GM18517 (cell line): Measurements from ENCODE around the gene SETD4.
"Not testable (repeated sequence)": the region's sequence is repeated elsewhere in the genome, so short reads cannot be mapped to it uniquely, and the experiment has no call there.

Source experiments
- ATAC-seq: cut with Tn5 transposase; IDR thresholded peaks from one replicate; pipeline ENCODE4 v1.9.1; 2021; ENCODE audit warnings: mild to moderate bottlenecking, moderate library complexity; ENCODE audit not compliant: unreplicated experiment

SETD4 gene

GRCh38 chr21:36060159-36060921 is at the start of gene SETD4:
Gene SETD4, minus strand, starts transcription at chr21:36060526. Its CDS starts 1,638 bp downstream, at chr21:36058888.
- peak; percentile 87 for ATAC-seq

- no peak for ATAC-seq
These were observed 49.5 kb upstream of the SETD4 start for GRCh38 chr21:36109868-36110267.

GRCh38 chr21:36105327-36105842 is 45.1 kb upstream of the SETD4 start:
- ATAC-seq: no peak

GRCh38 chr21:36104317-36105300 is 44.3 kb upstream of the SETD4 start:
- ATAC-seq: no peak

GRCh38 chr21:36103434-36103833 is 43.1 kb upstream of the SETD4 start:
- ATAC-seq: no peak

- ATAC-seq: no peak
These were observed 40.8 kb upstream of the SETD4 start for GRCh38 chr21:36100971-36101641.

GRCh38 chr21:36099695-36100211 is 39.4 kb upstream of the SETD4 start:
- not testable (repeated sequence) for ATAC-seq

GRCh38 chr21:36099000-36099399 is 38.7 kb upstream of the SETD4 start:
- ATAC-seq: no peak

GRCh38 chr21:36098182-36098532 is 37.8 kb upstream of the SETD4 start:
- ATAC-seq: no peak

- ATAC-seq: no peak
These were observed 37.3 kb upstream of the SETD4 start for GRCh38 chr21:36097427-36098181.

- ATAC-seq: no peak
These were observed 36.3 kb upstream of the SETD4 start for GRCh38 chr21:36096398-36097290.

- ATAC-seq: no peak
These were observed 33.2 kb upstream of the SETD4 start for GRCh38 chr21:36093512-36093911.

GRCh38 chr21:36092681-36093080 is 32.4 kb upstream of the SETD4 start:
- ATAC-seq: no peak

GRCh38 chr21:36089946-36090345 is 29.6 kb upstream of the SETD4 start:
- ATAC-seq: no peak

GRCh38 chr21:36087362-36088138 is 27.2 kb upstream of the SETD4 start:
- no peak for ATAC-seq

GRCh38 chr21:36082237-36082664 is 21.9 kb upstream of the SETD4 start:
- ATAC-seq: no peak

- no peak for ATAC-seq
These were observed 20.1 kb upstream of the SETD4 start for GRCh38 chr21:36080386-36080785.

- ATAC-seq: no peak
These were observed 19.3 kb upstream of the SETD4 start for GRCh38 chr21:36079671-36080070.
